ENCODE measurements around the gene SUN2.

DNA sequence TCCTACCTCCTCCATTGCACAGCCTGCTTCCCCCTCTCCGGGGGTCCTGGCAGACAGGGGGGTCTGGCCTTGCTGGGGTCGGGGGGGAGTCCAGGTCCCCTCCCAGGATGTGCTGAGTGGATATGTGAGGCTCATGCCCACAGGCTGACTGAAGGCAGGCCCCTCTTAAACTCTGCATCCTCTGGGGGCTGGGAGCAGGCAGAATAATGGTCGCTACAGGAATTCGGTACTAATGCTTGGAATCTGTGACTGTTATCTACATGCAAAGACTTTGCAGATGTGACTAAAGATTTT lies 1.6 kb upstream of the SUN2 start:
- TF ChIP-seq, protein P1, sequence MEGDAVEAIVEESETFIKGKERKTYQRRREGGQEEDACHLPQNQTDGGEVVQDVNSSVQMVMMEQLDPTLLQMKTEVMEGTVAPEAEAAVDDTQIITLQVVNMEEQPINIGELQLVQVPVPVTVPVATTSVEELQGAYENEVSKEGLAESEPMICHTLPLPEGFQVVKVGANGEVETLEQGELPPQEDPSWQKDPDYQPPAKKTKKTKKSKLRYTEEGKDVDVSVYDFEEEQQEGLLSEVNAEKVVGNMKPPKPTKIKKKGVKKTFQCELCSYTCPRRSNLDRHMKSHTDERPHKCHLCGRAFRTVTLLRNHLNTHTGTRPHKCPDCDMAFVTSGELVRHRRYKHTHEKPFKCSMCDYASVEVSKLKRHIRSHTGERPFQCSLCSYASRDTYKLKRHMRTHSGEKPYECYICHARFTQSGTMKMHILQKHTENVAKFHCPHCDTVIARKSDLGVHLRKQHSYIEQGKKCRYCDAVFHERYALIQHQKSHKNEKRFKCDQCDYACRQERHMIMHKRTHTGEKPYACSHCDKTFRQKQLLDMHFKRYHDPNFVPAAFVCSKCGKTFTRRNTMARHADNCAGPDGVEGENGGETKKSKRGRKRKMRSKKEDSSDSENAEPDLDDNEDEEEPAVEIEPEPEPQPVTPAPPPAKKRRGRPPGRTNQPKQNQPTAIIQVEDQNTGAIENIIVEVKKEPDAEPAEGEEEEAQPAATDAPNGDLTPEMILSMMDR (conservative IDR thresholded peaks at IDR 0.05; ENCODE audit: low read depth, low read length) = no peak
- TF ChIP-seq BHLHE40 (IDR thresholded peaks at IDR 0.05; ENCODE audit: low read depth, low read length) (no peak), POLR2A (IDR thresholded peaks at IDR 0.05; ENCODE audit: low read depth, low read length) (no peak), RAD21 (IDR thresholded peaks at IDR 0.05; ENCODE audit: low read length) (no peak), MAZ (IDR thresholded peaks at IDR 0.05; ENCODE audit: borderline replicate concordance, low read depth, low read length) (no peak), RFX5 (IDR thresholded peaks at IDR 0.05; ENCODE audit: low read depth, low read length) (no peak), FOS (IDR thresholded peaks at IDR 0.05; ENCODE audit: low read depth, low read length) (no peak), CEBPB (IDR thresholded peaks at IDR 0.05; ENCODE audit: low read depth, low read length) (no peak), MXI1 (IDR thresholded peaks at IDR 0.05; ENCODE audit: borderline replicate concordance, low read depth, low read length) (no peak), SMC3 (IDR thresholded peaks at IDR 0.05; ENCODE audit: low read depth, low read length) (no peak), RCOR1 (IDR thresholded peaks at IDR 0.05; ENCODE audit: insufficient replicate concordance, low read length) (no peak)
- TF ChIP-seq, protein P2, sequence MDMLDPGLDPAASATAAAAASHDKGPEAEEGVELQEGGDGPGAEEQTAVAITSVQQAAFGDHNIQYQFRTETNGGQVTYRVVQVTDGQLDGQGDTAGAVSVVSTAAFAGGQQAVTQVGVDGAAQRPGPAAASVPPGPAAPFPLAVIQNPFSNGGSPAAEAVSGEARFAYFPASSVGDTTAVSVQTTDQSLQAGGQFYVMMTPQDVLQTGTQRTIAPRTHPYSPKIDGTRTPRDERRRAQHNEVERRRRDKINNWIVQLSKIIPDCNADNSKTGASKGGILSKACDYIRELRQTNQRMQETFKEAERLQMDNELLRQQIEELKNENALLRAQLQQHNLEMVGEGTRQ (IDR thresholded peaks at IDR 0.05; ENCODE audit: low read depth, low read length) = no peak
- TF ChIP-seq, protein P3, sequence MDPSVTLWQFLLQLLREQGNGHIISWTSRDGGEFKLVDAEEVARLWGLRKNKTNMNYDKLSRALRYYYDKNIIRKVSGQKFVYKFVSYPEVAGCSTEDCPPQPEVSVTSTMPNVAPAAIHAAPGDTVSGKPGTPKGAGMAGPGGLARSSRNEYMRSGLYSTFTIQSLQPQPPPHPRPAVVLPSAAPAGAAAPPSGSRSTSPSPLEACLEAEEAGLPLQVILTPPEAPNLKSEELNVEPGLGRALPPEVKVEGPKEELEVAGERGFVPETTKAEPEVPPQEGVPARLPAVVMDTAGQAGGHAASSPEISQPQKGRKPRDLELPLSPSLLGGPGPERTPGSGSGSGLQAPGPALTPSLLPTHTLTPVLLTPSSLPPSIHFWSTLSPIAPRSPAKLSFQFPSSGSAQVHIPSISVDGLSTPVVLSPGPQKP (IDR thresholded peaks at IDR 0.05; ENCODE audit: borderline replicate concordance, low read depth, low read length) = no peak
